HG03135 (cell line): ENCODE measurements around the gene ASAH2.
"Not testable (repeated sequence)": the region's sequence is repeated elsewhere in the genome, so short reads cannot be mapped to it uniquely, and the experiment has no call there.

Source experiments
- ATAC-seq: cut with Tn5 transposase; IDR thresholded peaks from one replicate; pipeline ENCODE4 v1.9.1; 2021; ENCODE audit warnings: mild to moderate bottlenecking, moderate library complexity; ENCODE audit not compliant: unreplicated experiment

The ASAH2 gene

DNA sequence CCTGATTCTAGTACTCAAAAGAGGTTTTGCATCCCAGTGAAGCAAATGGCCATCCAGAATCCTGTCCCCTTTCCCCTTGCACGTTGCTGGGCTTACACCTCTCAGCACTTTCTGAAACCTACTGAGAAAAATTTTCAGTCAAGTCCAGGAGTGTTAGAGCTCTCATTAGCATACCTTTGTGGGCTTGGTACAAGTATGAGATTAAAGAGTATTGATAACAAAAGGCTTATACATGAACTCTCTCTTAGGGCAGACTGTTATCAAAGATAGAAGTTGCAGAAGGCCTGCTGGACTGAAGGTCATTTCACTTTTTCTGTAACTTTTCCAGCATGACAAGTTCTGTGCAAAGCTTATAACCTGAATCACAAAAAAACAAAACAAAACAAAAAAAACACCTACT is at the start of gene ASAH2:
Gene ASAH2, minus strand, starts transcription at position 123 of the 400 bp plus-strand sequence. CDS start 2,906 bp downstream, outside the sequence.
- ATAC-seq: no peak

DNA sequence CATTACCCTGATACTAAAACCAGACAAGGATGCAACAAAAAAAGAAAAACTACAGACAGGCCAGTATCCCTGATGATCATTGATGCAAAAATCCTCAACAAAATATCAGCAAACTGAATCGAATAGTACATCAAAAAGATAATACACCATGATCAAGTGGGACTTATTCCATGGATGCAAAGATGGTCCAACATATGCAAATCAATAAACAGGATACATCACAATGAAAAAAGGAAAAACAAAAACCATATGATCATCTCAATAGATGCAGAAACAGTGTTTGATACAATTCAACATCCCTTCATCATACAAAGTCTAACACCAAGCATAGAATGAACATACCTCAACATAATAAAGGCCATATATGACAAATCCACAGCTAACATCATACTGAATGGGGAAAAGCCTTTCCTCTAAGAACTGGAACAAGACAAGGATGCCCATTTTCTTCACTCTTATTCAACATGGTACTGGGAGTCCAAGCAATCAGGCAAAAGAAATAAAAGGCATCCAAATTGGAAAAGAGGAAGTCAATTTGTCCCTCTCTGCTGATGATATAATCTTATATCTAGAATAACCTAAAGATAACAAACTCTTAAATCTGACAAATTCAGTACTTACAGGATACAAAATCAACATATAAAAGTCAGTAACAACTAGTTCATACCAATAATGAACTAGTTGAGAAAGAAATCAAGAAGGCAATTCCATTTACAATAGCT is 48.8 kb upstream of the ASAH2 start:
- no peak for ATAC-seq

DNA sequence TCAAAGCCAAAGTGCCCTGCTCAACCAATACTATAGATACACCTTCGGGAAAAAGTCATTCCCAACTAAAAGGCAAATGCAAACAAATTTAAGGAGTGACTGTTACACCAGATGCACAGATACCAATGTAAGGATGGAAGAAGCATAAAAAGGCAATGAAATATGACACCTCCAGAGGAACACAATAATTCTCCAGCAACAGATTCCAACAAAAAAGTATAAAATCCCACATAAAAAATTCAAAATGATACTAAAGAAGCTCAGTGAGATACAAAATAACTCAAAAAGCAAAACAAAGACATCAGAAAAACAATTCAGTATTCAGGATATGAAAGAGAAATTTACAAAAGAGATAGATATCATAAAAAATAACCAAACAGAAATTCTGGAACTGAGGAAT is 44.1 kb upstream of the ASAH2 start:
- no peak for ATAC-seq

DNA sequence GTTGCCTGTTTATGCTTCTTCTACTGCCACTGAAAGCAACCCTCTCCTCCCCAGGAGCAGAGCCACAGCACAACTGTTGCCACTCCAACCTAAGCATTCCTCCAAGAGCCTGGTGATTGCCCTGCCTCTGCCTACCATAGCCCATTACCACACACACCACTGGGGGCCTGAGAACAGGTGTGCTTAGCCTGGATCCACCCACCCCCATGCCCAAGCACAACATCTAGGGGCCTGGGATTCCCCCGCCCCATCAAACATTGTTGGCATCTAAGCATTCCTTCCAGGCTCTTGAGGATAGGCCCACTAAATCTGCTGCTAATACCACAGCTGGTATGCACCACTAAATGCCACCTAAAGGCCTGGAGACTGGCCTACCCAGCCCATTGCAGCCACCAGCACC is 43.3 kb upstream of the ASAH2 start:
- ATAC-seq: no peak

DNA sequence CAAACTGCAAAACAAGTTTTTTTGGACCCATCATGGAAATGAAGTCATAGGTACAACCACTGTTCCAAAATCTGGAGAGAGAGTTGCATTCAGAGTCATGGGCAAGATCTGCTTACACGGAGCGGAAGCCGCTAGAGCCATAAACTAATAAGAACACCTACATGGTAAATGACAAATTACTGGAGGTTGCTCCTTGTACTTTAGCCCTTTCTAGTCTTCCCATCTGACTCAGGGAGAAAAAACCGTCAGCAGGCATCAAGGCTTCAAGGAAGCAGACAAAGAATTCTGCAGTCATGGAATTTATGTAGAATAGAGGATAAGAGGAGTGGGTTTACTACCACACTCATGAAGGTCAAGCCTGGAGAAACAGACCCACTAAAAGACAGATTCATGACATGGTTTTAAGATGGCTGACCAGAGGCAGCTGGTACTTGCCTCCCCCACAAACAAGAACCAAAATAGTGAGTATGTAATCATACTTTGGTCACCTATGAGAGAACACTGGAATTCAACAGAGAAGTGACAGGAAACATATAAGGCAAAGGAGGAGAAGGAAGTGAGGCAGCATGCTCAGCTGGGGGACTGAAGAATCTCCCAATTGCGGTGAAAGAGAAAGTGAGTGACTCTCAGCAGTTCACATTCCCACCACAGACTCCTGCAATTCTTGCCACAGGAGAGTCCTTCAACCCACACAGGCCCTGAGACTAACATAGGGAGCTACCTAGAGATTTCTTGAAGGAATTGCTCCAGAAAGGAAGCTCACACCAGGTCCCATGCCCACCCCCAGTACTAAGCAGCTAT is 42.4 kb upstream of the ASAH2 start:
- ATAC-seq: no peak

DNA sequence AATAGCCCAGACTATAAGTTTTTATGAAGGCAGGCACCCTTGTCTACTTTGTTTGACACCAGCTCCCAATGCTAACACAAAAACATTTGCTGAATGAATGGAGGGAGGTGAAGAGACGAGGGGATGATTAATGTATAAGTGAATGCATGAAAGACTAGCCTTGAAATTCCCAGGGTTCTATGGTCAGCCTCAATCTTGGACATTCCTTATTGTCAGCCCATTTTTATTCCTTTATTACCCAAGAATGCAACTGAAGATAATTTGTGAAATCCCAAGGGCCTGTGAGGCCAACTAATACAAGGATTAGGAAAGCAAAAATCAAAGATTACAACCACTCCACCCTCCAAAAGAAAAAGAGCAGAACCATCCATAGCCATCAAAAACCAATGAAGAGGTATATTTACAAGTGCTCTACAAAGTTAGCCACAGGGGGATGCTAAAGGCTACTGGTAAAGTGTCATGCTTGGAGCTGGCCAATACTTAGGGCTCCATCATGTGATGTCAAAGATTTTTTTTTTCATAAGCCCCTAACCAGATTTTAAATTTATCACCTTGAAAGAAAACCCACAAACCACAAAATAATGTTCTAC is 40.0 kb upstream of the ASAH2 start:
- ATAC-seq: no peak

DNA sequence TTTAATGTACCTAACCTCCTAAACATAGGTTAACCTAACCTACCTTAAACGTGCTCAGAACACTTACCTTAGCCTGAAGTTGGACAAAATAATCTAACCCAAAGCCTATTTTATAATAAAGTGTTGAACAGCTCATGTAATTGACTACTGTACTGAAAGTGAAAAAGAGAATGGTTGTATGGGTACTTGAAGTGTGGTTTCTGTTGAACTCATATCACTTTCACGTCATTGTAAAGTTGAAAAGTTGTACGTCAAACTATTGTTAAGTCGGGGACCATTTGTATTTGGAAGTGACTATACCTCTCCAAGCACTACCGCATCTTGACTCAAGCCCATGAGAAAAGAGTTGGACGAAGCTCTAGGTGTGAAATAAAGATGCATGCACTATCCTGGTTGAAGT is 37.9 kb upstream of the ASAH2 start:
- ATAC-seq: no peak

DNA sequence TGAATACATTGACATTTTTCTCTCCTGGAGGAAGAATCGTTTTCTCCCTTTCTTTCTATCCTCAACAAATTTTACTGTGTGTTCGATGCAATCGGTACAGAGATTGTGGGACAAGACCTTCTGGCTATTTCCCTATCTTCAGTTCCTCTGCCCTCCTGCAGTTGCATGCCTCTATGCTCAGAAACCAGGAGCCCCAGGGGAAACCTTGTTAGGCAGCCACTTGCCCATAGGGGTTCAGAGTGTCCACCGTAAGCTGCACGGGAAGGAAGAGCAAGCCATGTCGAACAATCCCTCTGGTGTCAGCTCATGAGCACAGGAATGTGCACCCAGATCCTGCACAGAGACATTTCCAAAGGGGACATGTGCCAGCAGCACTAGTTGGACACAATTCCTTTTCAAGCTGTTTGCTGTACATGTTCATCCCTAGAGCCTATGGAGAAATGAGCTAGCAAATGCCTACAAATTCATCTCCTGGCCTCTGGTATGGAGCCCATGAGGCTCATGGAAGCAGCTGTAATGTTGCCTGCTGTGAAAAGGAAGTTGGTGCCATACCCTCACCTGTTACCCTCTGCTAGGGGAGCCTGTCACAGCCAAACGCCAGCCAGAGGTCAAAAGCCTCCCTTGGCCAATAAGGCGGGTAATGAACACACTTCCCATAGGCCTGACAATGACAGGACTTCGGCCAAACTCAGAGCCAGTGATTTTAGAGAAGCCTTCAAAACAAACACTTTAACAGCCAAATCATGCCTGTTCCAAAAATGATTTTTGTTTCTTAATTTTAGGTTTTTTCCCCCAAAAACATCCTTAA is 35.9 kb upstream of the ASAH2 start:
- ATAC-seq: no peak

DNA sequence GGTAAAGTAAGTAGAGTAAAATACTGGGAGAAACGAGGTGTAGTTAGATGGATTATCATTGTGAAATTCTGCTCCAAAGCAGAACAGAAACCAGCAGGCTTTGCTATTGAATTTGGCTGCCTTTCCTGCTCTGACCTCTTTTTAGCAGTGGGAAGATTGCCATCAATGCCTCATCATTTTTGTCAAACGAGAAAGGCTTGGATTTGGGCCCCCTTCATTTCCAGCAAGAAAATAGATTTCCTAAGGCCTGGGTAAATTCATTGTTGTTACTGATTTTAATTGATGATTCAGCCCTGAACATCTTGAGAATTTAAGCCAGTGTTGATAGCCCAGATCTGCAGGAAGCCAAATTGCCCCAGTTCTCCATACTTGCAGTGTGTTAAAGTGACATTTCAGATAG is 35.2 kb upstream of the ASAH2 start:
- ATAC-seq: no peak

DNA sequence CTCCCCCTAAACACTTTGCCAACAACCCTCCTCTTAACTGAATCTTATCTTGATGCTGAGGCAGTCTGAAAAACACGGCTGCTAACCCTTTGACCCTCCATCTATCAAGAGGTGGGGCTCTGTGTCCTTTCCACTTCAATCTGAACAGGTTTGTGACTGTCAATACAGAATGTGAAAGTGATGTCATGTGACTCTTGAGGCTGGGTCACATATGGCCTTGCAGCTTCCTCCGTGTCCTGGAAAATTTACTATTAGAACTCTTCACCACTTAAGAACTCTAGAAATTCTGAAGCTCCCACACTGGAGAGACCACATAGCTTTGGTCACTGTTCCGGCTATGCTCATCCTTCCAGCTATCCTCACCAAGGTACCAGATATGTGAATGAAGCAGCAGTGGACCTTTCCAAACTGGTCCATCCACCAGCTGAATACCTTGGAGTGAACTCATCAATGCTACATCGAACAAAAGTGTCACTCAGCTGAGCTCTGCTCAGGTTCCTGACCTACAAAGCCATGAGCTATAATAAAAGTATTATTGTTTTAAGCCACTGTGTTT is 30.7 kb upstream of the ASAH2 start:
- ATAC-seq: no peak

DNA sequence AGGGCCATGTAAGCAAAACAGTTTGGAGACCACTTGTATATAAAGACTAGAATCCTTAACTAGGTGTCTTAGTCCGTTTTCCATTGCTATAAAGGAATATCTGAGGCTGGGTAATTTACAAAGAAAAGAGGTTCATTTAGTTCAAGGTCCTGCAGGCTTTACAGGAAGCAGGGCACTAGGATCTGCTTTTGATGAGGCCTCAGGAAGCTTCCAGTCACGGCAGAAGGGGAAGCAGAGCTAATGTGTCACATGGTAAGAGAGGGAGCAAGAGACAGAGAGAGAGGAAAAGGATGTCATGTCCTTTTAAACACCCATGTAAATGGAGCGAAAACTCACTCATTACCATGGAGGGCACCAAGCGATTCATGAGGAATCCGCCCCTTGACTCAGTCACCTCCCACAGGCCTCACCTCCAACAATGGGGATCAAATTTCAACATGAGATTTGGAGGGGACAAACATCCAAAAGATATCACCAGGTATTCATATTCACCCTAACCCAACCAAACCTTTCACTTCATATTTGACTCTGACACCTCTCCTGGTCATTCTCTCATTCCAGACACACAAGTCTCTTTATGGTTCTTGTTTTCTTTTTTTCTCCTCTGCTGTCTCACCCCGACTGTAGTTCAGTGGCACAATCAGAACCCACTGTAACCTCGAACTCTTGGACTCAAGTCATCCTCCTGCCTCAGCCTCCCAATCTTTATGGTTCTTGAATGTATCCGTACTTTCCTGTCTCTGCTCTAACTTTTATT is 30.1 kb upstream of the ASAH2 start:
- ATAC-seq: no peak

DNA sequence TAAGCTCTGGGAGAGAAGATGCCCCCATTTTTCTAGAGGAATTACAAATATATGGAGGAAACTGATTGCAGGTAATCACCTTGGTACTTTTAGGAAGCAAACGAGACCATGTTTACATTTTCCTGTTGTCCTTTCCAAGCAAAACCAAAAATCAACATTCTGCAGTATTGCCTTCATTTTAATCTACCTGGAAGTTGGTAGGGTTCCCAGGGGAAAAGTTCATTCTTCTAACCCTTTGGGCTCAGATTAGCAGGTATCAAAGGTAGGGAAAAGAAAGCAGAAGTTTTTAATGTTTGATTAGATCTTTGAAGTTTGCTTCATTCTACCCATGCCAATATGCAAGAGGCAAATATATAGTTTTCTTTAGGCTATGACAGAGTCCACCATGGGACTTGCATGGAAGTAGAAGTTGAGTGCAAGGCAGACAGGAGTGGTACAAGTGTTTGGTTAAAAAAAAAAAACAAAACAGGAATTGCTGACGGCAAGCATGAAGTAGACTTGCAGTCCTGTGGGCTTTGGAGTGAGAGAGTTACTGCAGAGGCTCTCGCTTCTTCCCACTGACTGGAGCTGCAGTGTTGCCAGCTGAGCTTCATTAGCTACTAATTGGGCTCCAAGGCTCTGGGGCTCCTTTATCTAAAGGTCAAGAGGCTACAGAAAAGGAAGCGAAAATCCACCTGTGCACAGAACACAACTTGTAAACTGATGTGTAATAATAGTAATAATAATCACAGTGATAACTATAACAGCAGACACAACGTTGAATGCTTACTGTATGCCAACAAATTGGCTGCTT is 28.9 kb upstream of the ASAH2 start:
- ATAC-seq: no peak

DNA sequence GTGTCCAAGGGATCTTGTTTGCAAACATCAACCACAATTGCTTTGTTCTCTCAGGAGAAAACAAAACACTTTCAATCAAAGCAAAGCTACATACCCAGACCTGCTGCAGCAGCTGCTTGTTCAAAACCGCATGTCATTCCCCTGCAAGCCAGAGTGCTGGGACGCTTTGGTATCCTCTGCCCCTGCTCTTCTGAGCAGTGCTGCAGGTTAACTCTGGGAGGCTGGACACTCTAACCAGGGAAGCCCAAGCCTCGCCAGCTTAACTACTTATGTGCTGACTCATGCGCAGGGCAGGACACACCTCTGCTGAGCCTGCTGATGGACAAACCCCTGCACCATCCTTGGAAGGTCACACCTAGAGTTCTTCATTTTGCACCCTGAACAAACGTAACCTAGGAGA is 28.2 kb upstream of the ASAH2 start:
- no peak for ATAC-seq

DNA sequence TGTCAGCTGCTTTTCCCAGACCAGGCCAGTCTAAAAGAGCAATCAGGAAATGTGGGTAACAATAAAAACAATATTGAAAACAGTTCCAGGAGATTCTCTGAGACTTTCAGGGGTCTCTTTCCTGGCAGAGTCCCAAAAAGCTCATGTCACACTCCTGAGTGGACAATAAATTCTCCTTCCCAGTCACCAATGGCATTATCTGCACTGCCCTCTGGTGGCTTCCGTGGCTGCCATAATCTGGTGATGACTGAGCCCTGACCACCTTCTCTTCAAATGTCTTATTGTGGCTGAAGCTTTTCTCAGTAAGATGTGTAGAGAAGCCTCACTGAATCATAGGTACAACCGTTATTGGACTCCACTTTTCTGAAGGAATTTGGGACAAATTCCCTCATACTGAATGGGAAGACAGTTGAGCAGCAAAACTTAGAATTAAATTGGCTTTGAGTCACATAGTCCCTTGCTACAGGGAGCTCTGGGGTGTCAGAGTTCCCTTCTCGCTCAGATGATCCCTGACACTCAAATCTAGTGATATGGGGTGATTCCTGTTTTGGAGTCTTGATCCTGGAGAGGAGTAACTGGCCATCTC is 24.4 kb upstream of the ASAH2 start:
- ATAC-seq: no peak

DNA sequence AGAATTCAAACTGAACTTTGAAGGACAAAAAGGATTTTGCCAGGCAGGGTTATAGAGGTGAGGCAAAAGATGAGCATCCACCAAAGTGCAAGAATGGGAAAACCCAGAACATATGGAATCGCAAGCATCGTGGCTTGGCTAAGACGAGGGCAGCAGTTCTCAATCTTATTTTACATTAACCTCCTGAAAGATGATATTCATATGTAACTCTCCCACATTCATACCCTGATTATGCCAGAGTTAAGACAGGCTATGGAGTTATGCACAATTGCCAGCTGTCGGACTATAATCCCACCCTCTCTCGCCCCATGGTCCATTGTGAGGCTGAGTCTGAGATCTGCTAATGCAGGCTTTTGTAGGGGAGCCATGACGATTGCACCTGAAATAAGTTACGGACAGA is 21.2 kb upstream of the ASAH2 start:
- ATAC-seq: no peak

DNA sequence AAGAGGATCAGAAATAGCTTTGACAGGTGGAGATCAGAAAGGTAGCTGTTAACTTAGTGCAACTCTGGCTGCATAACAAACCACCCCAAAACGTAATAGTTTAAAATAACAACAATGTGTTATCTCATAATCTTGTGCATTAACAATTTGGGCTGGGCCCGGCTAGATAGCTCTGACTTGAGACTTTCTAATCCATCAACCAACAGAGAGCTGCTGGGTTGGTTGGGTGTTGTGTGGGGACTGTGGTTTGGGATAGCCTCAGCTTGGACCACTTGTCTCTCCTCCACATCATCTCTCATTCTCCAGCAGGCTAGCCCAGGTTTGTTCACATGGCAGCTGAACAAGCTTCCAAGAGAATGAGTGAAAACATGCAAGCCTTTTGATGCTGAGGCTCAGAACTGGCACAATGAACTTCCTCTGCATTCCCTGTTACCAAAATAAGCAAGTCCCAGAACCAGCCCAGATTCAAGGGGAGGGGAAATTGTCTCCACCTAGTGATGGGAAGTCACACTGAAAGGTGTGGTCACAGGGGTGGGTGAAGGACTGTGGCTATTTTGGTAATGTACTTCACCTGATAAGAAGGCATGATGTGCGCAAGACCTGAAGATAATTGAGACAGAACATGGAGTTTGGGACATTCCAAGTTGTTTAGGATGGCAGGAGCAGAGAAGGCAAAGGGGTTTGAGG is 20.4 kb upstream of the ASAH2 start:
- ATAC-seq: no peak

DNA sequence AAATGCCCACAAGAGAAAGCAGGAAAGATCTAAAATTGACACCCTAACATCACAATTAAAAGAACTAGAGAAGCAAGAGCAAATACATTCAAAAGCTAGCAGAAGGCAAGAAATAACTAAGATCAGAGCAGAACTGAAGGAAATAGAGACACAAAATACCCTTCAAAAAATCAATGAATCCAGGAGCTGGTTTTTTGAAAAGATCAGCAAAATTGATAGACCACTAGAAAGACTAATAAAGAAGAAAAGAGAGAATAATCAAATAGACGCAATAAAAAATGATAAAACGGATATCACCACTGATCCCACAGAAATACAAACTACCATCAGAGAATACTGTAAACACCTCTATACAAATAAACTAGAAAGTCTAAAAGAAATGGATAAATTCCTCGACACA is 16.6 kb upstream of the ASAH2 start:
- not testable (repeated sequence) for ATAC-seq

DNA sequence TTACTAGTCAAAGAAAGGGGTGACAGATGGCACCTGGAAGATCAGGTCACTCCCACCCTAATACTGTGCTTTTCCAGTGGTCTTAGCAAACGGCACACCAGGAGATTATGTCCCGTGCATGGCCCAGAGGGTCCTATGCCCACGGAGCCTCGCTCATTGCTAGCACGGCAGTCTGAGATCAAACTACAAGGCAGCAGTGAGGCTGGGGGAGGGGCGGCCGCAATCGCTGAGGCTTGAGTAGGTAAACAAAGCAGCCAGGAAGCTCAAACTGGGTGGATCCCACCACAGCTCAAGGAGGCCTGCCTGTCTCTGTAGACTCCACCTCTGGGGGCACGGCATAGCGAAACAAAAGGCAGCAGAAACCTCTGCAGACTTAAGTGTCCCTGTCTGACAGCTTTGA is 11.3 kb upstream of the ASAH2 start:
- not testable (repeated sequence) for ATAC-seq
